ENCODE results near the gene SIRPA.

- no peak for TF ChIP-seq POLR2A (IDR thresholded peaks at IDR 0.05; ENCODE audit: low read length)
- TF ChIP-seq GATA1 (IDR thresholded peaks at IDR 0.05; ENCODE audit: low read depth, low read length): no peak
Measured at GRCh38 chr20:1861996-1862662, 33.1 kb upstream of the SIRPA start.

Measured in erythroblast (primary cell).